Measurements from ENCODE around the gene SORCS3.

Gene SORCS3

DNA sequence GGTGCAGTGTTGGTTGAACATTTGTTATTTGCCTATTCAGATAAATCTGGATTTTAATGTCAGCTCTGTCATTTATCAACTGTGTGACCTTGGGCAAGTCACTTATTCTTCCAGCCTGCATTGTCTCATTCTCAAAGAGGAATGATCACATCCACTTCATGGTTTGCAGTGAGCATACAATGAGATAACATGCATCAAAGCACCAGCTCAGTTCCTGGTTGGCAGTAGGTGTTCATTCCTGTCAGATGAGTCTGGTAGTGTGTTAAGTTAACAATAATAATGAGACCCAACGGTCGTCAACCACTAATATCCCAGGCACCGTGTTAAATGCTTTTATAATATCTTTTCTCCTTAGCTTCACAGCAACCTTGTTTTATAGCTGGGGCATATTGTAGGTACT lies 137.3 kb downstream of the SORCS3 start:
- DNase-seq (ENCODE audit: low read depth), result no peak

DNA sequence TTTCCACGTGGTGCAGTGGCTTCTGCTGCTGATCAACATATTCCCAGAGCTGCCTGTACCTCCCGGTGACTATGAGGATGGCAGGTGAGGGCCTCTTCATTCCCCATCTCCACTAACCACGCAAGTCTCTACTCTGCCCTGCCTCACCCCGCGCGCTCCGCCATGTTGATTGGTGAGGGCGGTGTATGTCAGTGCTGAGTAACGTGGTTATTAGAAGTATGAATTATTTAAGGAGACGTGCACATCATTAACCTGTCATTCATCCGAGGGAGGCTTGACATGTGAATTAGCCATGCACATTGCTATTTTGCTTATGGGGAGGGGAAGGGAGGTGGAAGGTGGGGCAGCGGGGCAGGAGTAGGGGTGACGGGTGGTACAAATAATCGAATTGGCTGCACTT lies 138.6 kb downstream of the SORCS3 start:
- no peak for DNase-seq (ENCODE audit: low read depth)

DNA sequence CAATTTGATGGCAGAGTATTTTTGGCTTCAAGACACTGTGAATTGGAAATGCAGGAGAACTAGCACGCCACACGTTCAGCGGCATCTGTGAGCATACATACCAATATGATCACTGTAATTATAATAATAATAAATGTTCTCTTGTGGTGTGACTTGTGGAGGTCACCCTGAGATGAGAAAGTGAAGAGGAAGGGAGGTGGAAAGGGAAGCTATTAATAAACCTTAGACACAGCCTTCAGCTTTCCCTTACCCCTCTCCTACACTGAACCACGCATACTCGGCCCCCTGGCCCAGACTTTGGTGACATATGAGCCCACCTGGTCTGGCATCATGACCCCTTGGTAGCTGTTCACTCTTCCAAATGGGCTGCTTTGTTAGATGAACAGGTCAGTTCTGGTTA lies 139.1 kb downstream of the SORCS3 start:
- no peak for DNase-seq (ENCODE audit: low read depth)

DNA sequence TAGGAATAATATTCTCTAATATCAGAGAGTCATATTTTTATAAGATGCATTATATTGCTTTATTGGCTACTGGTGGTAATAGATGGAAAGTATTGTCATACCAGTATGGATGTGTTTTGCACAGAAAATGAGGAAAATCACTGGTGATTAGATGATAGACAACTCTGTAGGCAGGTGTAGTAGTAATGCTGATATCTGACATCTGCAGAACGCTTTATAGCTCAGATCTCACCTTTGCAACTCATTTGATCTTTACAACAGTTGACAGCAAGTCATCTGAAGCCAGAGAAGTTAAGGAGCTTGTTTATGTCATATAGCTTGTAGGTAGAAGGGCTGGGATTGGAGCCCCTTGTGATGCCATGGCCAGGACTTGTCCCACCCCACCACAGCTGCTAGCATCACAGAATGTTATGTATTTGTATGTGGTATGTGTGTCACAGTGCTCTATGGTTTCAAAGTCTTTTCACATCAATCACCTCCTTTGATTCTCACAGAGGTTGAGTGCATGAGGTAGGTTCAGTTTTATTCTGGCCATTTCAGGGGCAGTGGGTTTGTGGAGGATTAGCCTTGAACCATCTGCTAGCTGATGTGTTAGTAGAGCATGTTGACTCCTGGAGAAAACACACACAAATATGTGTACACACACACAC lies 140.0 kb downstream of the SORCS3 start:
- no peak for DNase-seq (ENCODE audit: low read depth)

DNA sequence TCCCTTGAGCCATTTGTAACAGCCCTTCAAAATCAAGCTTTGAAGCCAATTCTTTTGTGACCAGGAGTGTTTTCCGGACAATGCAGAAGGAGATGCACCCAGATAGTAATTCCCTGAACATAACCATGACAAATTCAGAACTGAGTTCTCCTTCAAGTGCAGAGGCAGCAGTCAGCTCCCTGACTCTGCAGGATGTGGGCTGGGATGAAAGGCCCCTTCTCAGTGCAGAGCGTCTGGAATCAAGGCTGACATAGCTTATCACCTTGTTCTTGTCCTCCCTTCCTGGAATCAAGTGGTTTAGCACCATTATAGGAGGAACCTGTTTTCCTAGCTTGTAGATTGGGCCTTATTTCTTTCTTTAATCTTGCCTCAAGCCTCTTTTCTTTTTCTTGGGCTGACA lies 143.4 kb downstream of the SORCS3 start:
- no peak for DNase-seq (ENCODE audit: low read depth)

DNA sequence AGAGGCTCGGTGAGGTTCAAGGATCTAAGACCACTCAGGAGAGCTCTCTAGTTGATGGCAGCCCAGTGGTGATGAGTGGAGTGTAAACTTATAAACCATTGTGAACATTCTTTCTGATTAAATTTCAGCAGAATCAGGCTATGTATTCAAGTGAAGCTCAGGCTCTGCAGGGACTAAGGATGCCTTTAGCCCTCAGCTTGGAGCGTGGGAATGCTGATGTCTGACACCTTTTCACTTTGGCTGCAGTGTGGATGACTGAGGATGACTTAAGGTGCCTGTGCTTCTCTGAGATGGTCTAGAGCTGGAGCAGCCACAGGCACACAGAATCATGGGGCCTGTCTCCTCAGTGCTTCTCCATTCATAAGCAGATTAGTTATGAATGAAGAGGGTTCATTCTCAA lies 150.4 kb downstream of the SORCS3 start:
- no peak for DNase-seq (ENCODE audit: low read depth)

DNA sequence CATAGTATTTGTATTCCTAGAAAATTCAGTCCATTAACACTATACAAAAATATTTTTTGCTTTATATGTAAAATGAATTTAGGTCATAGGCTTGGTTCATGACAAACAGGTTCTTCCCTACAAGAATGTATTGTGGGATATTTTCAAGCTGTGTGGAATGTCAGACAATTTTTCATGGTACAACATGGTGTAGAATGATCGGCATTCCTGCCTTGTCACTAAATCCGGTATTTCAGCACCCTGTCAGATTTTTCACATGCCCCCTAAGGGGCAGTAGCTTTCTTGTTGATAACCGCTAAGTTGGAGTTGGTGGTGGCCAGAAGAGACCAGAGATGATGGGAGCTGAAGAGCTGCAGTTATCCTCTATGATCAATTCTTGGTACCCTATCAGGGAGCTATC lies 154.3 kb downstream of the SORCS3 start:
- DNase-seq (ENCODE audit: low read depth), result no peak

DNA sequence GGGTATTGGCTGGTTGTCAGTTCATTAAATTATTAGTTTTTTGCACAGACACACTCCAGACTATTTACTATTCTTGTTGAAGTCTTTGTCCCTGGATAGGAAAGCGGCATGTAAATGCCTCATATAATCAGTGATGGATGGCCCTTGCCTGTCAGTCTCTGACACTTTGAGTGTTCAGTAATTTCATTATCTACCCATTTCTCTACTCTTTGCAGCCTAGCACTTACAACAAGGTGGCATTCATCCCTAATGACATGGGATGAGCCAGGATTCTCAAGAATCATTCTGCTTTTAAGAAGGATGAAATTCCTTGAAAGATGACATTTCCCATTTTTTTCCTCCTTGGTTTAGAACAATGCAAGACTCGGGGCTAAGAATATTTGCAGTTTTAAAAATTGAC lies 155.7 kb downstream of the SORCS3 start:
- no peak for DNase-seq (ENCODE audit: low read depth)

DNA sequence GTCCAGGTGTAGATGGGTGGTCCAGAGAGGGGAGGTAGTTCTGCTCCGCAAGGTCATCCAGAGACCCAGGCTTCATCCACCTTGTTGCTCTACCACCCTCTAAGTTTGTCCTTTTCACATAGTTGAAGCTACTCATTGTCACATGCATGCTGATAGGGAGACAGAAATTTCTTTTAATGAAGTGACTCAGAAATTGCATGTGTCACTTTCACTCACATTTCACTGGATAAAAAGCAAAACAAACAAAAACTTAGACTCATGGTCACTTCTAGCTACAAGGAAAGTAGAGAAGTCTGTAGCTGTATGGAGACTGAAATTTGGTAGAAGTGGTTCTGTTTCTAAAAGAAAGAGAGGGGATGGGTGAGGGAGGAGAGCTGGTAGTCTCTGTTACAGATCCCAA lies 161.9 kb downstream of the SORCS3 start:
- no peak for DNase-seq (ENCODE audit: low read depth)

DNA sequence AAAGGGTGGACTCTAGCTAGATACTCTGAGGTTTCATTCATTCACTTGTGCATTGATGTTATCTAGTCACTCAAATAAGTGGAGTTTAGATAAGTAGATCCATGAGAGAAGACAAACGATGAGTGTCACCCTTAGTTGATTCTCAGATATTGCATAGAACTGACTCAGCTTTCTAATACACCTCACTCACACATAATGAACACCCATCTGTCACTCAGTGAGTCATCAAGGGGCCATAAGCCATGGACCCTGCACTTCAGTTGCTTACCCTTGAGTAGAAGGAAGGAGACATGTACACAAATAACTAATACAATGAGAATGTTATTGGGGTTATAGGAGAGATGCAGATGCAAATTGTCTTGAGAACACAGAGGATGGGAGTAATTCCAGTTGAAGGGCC lies 163.8 kb downstream of the SORCS3 start:
- no peak for DNase-seq (ENCODE audit: low read depth)

DNA sequence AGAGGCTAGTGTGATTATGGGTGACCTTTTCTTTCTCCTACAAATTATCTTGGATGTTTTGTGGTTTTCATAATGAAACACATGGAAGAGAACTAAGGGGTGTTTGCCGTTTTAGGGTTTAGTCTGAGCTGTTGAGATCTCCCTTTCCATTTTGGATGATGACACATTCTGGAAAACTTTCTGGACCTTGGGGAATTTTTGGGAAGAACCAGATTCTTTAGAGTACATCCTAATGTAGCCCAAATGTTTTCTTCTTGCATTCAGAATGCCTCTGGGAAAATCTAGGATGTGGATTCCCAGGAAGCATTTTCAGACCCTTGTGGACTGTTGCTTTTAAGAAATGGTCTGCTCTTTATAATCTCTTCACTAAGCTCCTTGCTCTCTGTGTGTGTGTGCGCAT lies 165.7 kb downstream of the SORCS3 start:
- no peak for DNase-seq (ENCODE audit: low read depth)

DNA sequence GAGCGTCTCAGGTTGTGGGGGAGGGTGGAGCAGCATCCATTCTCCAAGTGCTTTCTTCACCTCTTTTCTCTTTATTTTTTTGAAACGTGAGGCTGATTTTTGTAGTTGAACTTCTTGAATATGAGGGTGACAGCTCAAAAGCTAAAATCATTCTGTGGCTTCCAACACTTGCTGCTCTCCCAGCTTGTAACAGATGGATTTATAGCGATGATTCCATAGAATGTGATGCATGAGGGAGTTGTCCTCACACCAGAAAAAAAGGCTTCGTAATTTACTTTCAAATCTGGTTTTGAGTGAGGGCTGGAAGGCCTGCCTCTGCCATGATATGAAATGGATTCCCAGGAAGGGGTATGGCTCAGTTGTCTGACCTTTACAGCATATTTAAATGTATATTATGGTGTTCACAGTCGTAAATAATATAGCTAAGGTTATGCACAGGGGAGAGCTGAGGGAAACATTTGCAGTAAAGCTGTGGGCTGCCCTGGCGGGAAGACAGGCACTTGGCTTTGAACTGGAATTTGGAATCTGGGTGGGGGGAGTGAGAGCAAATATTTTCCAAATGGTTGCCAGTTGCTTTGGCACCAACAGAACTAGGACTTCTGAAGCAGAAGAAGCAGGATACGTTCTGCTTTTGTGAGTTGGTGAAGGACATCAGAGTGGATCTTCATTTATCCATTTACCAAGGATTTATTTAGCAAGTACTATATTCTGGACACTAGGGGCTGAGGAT lies 166.7 kb downstream of the SORCS3 start:
- DNase-seq (ENCODE audit: low read depth), result no peak

DNA sequence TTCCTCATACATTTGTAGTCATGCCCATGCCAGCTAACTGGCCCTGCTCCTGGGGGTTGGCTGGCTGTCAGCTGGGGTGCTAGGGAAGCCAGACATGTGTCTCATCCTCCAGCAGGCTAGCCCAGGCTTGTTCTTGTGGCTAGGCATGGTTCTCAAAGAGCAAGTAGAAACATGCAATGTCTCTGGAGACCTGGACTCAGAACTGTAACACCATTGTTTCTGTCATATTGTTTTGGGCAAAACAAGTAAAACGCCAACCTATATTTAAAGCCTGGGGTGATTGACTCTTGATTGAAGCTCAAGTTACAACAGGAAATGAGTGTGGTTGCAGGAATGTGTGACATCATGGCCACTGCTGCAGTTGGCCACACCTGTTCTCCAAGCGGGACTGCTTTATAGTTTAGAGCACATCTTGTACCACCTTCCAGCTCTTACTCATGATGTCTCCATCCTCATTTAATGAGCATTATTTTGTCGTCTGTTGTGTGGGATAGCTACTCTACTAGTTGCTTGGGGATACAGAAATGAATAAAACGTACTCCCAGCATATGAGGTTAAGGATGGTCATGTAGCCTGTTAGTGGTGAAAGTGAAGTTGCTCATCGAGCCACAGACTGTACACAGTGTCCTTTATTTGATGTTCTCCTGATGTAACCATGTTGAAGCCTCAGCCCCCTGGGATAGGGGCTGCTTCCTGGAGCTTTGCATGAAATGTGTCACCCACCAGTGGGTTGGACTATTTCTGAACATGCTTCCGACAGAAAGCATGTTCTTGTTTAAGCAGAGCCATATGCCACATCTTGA lies 168.4 kb downstream of the SORCS3 start:
- no peak for DNase-seq (ENCODE audit: low read depth)

DNA sequence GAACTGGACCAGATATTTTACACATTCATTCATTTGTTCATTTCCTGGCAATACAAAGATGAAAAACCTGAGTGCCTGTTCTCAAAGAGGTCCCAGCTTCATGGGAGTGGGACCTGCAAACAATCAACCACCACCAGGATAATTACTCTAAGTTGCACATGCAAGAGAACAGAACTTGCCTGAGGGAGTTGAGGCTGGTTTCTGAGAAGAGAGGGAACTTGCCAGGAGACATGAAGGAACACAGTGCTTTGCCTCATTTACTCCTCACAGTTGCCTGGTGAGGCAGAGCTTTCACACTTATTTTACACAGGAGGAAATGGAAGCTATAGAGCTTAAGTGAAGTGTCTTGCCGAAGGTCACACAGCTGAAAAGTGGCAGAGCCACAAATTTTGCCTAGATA lies 170.1 kb downstream of the SORCS3 start:
- DNase-seq (ENCODE audit: low read depth), result no peak

DNA sequence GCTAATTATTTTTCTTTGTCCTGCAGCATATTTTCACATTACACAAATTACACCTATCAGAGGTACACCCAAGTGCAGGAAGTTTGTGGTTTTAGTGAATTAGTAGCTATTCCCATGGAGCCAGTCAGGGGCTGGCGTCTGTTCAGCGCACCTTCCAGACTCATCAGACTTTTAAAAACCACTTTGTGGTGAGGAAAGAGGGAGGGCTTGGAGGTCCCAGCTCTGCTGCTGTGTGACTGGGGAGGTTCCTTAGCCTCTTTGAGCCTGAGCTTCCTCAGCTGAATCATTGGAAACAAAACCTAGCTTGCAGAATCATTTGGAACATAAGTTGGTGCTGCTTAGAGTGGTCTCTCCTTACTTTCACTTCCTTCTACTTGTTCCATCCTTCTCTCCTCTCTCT lies 175.4 kb downstream of the SORCS3 start:
- no peak for DNase-seq (ENCODE audit: low read depth)

DNA sequence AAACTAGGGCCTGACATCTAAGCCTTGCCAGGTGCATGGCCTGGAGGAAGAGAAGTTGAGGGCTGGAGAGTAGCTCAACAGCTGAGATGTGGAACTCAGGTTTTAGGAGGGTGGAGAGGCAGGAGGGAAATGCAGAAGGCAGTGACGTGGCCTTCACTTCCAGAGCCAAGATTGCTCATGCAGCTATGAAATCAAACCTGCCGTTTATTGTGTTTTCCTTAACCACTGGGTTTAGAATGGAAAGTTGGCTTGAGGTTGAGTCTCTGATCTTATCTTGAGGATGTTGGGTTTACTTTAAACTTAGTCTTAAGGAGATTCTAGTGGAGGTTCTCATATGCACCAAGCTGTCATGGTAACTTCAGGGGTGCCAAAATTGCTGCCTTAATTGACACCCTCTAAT lies 178.6 kb downstream of the SORCS3 start:
- DNase-seq (ENCODE audit: low read depth), result no peak

DNA sequence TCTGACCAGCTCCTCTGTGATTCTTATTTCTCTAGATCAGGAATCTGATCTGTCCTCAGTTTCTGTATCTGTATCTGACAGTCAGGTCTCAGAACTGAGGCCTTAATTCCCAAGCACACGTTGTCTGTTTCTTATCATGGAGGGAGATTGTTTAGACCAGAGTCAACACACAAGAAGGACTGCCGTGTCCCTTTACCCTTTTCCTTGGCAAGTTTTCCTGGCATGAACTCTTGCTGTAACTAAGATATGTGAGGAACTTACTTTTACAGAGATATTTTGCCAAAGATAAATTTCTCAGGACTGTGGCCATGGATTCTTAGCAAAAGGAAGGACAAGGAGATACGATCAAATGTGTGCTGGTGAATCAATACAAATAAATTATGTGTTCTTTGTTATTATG lies 181.0 kb downstream of the SORCS3 start:
- DNase-seq (ENCODE audit: low read depth), result no peak

DNA sequence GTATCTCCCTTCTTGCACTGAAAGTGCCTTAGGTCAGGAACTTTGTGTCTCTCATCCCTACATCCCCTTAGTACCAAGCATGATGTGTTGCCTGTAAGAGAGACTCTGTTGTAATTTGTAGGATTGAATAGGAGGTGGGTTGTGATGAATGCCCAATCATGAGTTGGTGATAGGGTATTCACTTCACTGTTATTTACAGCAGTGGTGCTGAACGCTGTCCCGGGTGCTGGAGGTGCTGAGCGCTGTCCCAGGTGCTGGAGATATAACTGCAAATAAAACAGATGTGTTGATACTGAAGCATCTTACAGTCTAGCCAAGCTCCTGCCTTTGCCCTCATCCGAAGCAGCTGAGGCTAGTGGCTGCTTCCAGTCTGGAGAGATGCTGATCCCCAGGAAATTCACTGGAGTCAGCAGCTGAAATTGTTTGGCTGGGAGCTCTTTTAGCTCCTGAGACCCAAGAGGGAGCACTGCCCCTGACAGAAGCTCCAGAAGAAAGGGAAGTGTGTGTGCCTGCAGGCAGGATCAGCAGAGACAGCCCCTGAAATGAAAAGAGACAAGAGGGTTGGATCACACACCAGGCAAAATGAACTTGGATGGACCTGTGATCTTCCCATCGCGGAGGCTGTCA lies 183.4 kb downstream of the SORCS3 start:
- DNase-seq (ENCODE audit: low read depth), result no peak

DNA sequence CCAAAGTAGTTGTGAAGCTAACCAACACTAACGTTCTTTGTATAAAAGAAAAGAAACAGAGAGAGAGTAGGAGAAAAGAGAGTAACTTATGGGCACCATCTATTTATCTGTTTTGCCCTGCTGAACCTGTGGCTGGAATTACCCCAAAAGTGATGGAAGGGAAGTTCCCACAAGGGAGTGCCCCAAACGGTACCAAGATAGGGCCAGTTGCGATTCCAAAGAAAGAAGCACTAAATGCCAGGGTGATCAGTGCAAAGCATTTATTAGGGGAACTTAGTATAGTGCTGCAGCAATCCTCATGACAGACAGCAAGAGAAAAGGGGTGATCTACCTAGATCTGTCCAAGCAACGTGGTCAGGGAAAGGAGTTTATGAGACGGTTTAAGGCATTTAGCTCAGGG lies 190.2 kb downstream of the SORCS3 start:
- DNase-seq (ENCODE audit: low read depth), result no peak

DNA sequence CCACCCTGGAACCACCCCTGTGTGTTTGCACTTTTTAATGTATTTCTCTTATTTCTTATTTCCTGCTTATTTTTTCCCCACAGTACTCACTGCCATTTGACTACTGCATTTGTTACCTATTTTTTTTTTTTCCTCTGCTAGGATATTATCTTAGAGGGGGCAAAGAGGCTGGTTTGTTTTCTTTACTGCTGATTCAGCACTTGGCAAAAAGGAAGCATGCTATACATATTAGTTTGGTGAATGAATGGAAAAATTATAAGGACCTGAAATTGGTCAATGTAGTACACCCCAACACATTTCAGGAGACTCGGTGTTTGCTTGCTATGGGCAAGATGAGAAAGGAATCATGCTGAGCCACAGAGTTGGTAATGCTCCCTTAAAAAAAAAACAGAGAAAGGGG lies 193.5 kb downstream of the SORCS3 start:
- DNase-seq (ENCODE audit: low read depth), result no peak

DNA sequence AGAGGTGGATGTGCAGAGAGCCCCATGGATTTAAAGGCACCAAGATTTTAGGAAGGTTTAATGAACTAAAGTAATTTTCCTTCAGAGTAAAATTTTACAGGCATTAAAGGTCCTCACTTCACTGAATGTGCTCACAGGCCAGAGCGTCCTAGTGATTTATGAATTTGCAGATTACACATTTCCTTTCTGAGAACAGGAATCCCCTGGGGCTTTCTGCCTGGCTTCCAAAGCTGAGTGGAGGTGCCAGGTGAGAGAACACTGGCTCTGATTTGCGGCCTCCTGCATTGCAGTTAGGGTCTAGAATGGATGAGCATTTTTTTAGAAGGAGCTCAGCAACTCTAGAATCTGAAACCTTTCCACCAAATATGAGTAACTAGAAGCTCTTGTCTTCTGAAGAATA lies 194.3 kb downstream of the SORCS3 start:
- no peak for DNase-seq (ENCODE audit: low read depth)

DNA sequence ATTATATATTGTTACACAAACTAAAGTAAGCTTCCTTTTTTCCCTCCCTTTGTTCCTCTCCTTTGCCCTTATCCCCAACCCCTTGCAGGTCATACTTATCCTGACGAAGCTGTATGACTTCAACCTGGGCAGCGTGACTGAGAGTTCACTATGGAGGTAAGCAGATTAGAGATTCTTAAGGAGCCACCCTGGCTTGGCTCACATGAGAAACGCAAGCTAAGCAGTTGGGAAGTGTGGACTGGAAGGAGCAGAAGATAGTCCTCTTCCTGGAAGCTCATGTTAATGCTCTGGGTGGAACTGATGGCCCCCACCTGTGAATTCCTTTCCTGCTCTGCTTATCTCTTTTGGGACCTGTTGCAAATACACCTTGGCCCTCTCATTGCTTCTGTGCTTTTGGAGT lies 201.6 kb downstream of the SORCS3 start:
- DNase-seq (ENCODE audit: low read depth), result no peak

DNA sequence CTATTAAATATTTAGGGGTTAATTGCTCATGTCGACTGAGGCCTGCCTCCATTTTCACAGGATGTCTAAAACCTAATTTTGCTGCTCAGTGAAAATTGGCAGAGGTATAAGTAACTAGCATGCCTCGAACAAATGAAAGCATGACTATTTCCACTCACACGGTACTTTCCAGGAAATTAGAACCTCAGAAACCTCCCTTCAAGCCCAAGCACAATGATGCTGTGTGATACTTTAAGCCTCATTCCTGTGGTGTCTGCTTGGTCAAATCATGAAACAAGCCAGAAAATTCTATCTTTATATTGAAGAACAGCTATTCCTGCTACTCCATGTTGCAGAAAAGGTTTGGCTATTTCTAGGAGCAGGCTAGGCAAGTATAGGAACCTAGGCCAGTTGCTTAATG lies 203.0 kb downstream of the SORCS3 start:
- no peak for DNase-seq (ENCODE audit: low read depth)

Data from fibroblast of the conjunctiva (primary cell).